OCI-M2 (cell line): ENCODE results near the gene STXBP1.

ENCODE experiments used
- DNase-seq: peaks from one replicate; lab custom pipeline; 2025; ENCODE audit not compliant: unreplicated experiment; lab: John Stamatoyannopoulos, UW

Gene STXBP1

GRCh38 chr9:127731938-127732337, 119.9 kb downstream of the STXBP1 start:
- DNase-seq, result no peak

GRCh38 chr9:127732444-127732843, 120.4 kb downstream of the STXBP1 start:
- DNase-seq, result no peak

GRCh38 chr9:127733614-127734013, 121.5 kb downstream of the STXBP1 start:
- DNase-seq, result no peak

- DNase-seq, result no peak
These were observed 122.2 kb downstream of the STXBP1 start for GRCh38 chr9:127734247-127734746.

- peak; percentile 67 for DNase-seq
These were observed 122.9 kb downstream of the STXBP1 start, which contains the start of gene TOR2A for GRCh38 chr9:127734747-127735529. TSS of gene TOR2A (minus strand) at chr9:127735294. CDS start at chr9:127735270, 24 bp downstream.

GRCh38 chr9:127735530-127736185, 123.6 kb downstream of the STXBP1 start:
- no peak for DNase-seq

- DNase-seq, result no peak
These were observed 126.6 kb downstream of the STXBP1 start for GRCh38 chr9:127738666-127739065.

GRCh38 chr9:127739614-127740330, 127.7 kb downstream of the STXBP1 start:
- no peak for DNase-seq

- DNase-seq, result no peak
These were observed 129.9 kb downstream of the STXBP1 start for GRCh38 chr9:127741831-127742434.
